GM19324 (cell line): Measurements from ENCODE around the gene CPLANE1.
A peak's percentile ranks its signal among the peaks of the same experiment; 100 is the strongest.
"Not testable (repeated sequence)": the region's sequence is repeated elsewhere in the genome, so short reads cannot be mapped to it uniquely, and the experiment has no call there.

Source experiments
- ATAC-seq: cut with Tn5 transposase; IDR thresholded peaks from one replicate; pipeline ENCODE4 v1.9.1; 2021; ENCODE audit warnings: mild to moderate bottlenecking, moderate library complexity; ENCODE audit not compliant: unreplicated experiment, low FRiP score

Gene CPLANE1

DNA sequence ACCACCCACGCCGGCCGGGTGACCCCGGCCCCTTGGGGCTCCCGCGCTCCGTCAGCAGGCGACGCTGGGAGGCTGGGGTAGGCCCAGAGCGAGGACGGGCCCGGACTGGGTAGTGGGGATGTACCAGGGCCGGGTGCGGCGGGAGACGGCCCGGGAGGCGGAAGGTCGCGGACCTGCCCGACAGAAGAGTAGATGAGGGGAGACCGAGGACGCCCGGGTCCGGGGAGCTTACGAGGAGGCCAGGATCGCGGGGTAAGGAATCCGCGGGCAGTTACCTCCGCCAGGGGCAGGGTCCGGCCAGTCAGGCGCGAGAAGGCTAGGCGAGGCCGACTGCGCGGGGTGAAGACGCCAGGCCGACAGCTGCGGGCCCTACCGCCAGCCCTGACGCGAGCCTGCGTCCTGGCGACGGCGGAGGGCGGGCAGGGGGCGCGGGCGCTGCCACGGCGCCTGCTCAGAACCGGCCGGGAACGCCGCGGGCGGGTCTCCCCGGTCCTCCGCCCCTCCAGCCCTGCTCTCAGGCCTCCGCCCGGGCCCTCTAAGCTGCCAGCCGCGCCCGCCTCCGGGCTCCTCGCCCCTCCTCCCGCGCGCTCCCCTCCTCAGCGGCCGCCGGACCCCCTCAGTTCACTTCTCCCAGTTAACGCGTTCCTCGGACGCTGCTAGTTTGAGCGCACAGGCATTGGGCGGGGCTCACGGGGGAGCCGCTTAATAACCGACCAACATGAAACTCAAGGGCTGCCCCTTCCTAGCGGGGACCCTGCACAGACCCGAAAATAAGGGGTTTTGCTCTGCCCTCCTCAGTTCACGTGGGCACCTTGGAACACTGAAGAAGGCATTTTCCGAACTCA is at the start of gene CPLANE1:
Gene CPLANE1, minus strand, starts transcription at position 407 of the 845 bp plus-strand sequence. CDS start 1,678 bp downstream, outside the sequence.
- ATAC-seq, result peak; percentile 86

DNA sequence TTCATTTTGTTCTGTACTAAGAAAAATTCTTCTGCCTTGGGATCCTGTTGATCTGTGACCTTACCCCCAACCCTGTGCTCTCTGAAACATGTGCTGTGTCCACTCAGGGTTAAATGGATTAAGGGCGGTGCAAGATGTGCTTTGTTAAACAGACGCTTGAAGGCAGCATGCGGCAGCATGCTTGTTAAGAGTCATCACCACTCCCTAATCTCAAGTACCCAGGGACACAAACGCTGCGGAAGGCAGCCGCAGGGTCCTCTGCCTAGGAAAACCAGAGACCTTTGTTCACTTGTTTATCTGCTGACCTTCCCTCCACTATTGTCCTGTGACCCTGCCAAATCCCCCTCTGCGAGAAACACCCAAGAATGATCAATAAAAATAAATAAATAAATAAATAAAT is 47.1 kb upstream of the CPLANE1 start:
- not testable (repeated sequence) for ATAC-seq

DNA sequence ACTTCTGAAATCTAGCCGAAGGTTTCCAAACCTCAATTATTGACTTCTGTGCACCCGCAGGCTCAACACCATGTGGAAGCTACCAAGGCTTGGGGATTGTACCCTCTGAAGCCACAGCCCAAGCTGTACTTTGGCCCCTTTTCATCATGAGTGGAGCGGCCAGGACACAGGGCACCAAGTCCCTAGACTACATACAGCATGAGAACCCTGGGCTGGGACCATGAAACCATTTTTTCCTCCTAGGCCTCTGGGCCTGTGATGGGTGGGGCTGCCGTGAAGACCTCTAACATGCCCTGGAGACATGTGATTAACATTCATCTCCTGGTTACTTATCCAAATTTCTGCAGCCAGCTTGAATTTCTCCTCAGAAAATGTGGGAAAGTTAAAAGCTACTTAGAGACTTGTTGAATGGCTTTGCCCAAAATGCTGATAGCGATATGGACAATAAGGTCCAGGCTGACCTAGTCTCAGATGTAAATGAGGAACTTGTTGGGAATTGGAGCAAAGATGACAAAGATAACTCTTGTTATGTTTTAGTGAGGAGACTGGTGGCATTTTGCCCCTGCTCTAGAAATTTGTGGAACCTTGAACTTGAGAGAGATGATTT is 34.1 kb upstream of the CPLANE1 start:
- ATAC-seq, result no peak

DNA sequence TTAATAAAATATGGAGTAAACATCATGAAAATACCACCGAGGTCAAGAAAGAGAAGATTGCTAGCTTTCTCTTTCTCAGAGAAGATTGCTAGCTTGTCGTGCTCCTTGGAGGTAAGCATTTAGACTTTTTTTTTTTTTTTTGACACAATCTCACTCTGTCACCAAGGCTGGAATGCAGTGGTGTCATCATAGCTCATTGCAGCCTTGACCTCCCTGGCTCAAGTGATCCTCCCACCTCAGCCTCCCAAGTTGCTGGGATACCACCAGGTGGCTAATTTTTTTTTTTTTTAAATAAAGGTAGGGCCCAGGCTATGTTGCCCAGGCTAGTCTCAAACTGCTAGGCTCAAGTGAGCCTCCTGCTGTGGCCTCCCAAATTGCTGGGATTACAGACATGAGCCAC is 26.3 kb upstream of the CPLANE1 start:
- no peak for ATAC-seq

DNA sequence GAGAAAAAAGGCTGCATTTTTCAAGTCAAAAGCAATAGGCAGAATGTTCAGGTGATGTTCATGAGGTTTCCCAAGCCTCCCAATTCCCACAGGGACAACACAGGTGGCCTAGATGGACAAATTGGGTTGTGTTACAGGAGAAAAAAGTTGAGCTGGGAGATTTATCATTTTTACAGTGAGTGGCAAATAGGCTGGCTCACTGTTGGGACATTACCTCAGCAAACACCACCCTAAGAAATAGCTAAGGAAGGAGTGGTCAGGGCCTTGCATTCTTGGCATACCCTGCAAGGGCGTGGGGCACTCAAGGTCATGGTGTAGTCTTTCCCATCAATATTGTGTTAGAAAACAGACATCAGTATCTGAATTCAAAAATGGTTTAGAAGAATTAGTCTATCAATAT is 23.3 kb upstream of the CPLANE1 start:
- no peak for ATAC-seq

DNA sequence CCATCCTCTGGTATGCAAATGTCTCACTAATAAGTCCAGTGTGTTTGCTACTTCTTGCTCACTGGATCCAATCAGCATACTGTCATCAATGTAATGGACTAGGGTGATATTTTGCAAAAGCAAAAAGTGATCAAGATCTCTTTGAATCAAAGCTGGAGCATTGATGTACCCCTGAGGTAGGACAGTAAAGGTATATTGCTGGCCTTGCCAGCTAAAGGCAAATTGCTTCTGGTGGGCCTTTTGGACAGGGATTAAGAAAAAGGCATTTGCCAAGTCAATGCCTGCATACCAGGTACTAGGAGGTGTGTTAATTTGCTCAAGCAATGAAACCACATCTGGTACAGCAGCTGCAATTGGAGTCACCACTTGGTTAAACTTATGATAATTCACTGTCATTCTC is 18.9 kb upstream of the CPLANE1 start:
- not testable (repeated sequence) for ATAC-seq

DNA sequence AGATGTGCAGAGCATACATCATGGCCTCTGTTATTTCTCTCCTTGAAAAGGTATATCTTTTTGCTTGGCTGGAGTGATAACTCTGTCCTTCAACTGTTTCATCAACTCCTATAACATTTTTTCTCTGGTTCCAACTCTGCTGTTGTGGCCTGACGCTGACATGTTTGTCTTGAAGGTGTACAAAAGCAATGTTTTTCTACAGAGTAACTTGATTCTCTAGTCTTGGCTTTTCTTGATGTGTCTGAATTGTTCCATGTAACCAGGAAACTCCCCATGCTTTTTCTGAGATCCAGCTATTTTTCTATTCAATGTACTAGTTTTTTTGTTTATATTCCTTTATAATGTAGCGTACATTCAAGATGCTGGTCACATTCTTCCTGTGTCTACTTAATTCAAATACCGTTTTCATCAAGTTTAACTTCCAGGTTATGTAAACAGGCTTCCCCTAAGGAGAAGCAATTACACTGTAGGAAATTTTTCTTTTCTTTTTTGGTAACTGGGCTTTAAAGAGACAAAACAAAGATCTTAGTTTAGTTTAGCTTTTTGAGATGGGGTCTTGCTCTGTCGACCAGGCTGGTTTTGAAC is 6.7 kb upstream of the CPLANE1 start:
- ATAC-seq, result no peak

DNA sequence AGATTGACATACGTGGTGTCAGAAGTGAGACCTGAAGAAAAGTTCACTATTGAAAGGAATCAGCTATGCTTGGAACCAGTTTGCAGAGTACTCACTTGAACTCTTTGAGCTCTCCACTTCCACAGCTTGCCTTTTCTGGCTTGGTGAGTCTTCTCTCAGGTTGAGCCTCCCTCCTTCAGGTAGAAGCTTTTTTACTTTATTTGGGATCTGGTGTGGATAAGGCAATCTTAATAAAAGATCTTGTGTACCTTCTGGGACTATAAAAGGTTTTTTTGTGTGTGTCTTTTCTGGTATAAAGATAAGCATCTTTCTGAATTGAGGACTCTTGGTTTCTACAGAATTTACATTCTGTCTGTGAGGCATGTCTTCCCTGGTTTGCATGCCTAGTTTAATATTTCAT is 5.4 kb upstream of the CPLANE1 start:
- no peak for ATAC-seq

DNA sequence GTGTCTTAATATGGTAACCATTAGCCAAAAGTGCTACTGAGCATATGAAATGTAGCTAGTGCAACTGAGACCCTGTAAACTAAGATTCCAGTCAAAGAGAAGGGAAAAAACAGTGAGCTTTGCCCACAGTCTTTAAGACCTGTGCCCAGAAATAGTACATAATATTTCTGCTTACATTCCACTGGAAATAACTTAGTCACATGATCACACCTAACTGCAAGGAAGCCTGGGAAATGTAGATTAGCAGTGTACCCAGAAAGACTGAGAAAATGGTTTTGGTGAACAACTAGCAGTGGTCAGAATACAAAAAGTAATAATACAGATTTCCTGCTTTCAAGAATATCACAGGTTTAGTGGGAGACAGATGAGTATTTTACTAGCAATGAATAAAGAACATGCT is 2.5 kb upstream of the CPLANE1 start:
- no peak for ATAC-seq

DNA sequence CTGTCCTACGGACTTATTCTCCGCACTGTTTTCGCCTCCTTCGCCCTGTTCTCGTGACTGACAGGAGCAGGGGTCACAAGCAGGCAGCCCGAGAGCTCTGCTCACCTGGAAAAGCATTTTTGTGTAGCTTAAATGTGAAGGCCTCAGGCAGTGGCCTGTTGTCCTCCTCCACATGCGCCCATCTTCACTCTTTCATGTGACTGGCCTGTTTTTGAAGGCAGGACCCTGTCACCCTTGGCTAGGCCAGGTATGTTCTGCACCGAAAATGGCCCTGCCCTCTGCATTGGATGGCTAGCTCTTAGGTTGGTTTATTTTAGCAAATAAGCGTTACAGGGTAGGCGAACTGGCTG is 614 bp upstream of the CPLANE1 start:
- no peak for ATAC-seq

DNA sequence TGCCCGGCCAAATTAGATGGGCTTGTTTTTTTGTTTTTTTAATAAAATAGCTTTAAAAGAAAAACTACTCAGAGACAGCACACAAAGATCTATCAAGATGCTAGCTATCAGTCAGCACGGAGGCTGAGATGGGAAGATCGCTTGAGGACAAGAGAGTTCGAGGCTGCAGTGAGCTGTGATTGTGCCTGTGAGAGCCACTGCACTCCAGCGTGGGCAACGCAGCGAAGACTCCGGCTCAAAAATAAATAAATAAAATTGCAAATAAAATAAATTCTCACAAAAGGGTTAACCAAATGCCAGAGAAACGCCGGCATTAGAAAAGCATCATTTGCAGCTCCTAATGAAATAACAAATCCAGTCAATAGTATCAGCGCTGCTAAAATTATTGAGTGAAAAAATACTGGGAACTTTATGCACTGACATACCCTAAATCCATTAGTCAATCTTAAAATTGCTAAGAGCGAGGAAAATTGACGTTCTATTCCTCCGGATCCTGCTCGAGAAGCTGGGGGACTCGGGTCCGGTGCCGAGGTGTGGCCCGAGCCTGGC is 681 bp downstream of the CPLANE1 start:
- no peak for ATAC-seq

DNA sequence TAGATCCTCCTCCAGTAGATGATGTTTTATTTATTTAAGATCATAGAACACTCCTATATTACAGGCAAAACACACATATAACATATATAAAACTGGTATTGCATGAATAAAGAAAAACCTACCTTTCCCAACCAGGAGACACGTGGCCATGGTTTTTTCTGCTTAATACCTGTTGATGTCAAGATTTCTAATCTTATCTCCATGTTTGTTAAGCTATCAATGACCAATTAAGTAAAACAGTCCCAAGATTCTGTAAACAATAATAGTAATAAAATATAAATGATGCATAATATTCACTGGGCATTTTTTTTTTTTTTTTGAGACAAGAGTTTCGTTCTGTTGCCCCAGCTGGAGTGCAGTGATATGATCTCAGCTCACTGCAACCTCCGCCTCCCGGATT is 1.7 kb downstream of the CPLANE1 start:
- ATAC-seq, result no peak

DNA sequence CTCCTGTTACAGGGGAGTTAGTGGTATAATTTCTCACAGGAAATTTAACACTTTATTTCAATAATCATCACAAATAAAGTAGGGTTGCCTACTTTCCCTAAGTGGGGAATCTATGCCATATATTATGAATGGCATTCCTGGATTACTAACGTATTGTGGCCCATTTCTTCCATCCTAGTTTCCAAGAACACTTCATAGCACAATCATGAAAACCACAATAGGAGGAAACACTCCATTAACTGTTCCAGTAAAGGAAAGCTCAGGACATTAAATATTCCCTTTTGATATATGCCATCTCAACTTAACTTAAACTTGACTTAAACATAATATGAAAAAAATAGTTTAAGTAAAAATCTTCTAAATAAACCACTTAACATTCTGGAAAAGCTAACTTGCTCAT is 2.1 kb downstream of the CPLANE1 start:
- no peak for ATAC-seq

DNA sequence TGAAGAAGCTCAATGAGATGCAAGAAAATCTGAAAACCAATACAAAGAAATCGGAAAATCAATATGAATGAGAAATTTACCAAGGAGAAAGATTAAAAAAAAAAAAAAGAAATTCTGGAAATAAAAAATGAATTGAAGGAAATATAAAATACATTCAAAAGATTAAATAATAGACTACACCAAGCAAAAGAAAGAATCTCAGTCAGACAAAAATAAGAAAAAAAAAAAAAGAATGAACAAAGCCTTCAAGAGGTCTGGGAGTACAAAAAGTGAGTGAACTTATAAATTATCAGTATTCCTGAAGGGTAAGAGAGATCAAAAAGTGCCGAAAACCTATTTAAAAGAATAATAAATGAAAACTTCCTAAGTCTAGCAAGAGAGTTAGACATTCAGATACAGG is 14.9 kb downstream of the CPLANE1 start:
- ATAC-seq, result no peak

DNA sequence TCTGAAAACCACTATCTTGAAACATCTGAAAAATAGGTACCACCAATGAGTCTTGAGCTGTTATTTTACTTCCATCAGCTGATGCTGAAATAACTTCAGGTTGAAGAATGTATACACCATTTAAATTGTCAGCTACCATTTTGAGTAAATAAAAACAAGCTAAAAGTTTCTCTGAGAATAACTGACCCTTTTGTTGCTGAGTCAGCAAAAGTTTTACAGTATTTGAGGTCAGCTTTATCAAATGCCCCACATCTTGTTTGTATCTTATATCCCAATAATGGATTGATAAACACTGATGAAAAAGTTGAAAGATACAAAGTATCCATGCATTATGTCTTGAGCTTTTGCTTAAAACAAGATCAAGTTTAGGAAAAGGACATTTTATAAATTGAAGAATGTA is 22.8 kb downstream of the CPLANE1 start:
- ATAC-seq, result no peak

DNA sequence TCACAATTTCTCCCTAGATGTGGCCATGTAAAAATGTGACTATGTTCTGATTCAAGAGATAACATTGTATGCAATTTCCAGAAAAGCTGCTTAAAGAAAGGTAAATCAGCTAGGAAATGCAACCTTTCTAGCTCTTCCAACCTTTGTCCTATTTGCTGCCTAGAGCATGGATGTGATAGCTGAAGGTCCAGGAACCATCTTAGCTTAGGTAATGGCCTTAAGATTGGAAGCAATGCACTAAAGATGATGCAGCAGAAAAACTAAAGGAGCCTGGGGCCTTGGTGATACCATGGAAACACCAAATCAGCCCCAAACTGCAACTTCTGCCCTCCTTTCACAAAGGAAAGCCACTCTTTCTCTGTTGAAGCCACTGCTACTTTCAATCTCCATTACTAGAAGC is 27.0 kb downstream of the CPLANE1 start:
- no peak for ATAC-seq

DNA sequence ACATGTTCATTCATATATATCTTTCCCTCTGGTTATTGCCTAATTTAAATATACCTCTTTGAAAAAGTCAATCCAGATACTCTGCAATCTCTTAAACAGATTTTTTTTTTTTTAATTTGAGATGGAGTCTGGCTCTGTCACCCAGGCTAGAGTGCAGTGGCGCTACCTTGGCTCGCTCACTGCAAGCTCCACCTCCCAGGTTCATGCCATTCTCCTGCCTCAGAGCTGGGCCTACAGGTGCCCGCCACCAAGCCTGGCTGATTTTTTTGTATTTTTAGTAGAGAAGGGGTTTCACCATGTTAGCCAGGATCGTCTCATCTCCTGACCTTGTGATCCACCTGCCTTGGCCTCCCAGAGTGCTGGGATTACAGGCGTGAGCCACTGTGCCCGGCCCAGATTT is 28.8 kb downstream of the CPLANE1 start:
- not testable (repeated sequence) for ATAC-seq

DNA sequence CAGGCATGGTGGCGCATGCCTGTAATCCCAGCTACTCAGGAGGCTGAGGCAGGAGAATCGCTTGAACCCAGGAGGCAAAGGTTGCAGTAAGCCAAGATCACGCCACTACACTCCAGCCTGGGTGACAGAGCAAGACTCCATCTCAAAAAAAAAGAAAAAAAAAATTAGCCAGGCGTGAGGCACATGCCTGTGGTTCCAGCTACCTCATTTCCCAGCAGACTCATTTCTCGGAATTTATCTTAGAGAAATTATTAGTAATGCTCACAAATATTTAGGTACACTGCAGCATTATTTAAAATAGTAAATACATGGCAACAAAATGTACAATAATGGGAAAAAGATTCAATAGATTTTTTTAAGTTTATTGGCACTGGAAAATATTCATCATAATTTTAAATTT is 29.8 kb downstream of the CPLANE1 start:
- ATAC-seq, result not testable (repeated sequence)

DNA sequence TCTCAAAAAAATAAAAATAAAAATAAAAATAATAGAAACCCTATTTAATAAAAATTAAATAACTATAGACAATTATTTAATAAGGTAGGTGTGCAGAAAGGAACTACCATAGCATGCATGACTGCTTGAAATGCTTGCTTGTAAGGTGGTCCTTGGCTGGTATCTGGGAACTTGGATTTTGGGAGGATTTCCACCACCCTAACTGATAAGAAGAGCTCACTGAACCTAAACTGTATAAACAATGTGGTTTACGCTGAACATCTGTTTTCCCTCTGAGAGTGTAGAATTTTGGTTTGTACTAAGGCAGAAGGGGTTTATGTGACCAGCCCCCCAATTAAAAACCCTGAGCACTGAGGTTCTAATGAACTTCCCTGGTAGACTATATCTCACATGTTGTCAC is 31.2 kb downstream of the CPLANE1 start:
- no peak for ATAC-seq

DNA sequence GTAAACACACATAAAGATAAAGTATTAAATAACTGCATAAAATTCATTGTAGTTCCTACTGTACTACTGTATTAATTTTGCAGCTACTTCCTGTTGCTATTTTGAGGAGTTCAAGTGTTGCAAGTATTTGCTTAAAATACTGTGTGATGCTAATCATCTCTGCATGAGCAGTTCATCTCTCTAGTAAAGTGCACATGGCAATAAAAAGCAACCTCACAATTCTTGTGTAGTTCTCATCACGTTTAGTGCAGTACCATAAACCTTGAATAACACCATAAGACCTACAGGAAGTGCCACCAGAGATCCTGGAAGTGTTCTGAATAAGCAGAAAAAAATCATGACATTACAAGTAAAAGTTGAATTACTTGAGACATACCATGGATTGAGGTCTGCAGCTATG is 34.6 kb downstream of the CPLANE1 start:
- no peak for ATAC-seq

DNA sequence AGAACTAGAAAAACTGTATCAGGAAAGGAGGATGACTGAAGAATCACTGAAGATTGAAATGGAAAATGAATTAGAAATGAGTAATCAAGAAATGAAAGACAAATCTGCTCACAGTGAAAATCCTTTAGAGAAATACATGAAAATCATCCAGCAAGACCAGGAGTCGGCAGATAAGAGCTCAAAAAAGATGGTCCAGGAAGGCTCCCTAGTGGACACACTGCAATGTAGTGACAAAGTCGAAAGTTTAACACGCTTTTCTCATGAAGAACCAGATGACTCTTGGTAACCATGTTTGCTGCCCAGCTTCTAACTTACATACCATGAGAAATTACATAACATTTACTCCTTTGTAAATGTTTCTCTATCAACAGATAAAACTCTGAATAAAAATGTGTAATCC is 37.1 kb downstream of the CPLANE1 start:
- ATAC-seq, result no peak

DNA sequence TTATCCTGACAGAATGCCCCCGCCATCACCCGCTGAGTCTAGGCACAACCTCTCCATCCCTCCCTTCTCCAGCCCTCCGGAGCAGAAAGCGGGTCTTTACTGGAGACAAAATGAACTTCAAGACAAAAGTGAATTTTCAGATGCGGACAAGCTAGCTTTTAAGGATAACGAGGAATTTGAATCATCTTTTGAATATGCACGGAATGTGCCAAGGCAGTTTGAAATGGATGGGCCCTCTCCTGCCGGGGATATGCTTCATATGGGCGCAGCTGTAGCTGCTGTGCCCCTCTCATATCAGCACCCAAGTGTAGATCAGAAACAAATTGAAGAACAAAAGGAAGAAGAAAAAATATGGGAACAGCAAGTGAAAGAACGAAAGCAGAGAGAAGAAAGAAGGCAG is 37.5 kb downstream of the CPLANE1 start:
- ATAC-seq, result no peak
